Smooth muscle cell of the coronary artery (primary cell): Measurements from ENCODE around the gene GNG5. TPM values are rescaled to one million over a fixed set of nuclear protein-coding genes. Genes with fewer than 3 reads are reported as not detected.

Experiments used
- total RNA-seq: library from RNA; depleted of rRNA; stranded (reverse); fragments of >200 nt; gene quantifications from 2 replicates; pipeline ENCODE4 v1.2.3, GENCODE V29; 2014; ENCODE audit warnings: low replicate concordance

Gene GNG5
- 6.9 and 28.0 TPM in 2 replicates for total RNA-seq

GRCh38 chr1:84506002-84506728 lies at the start of gene GNG5, which contains the start of gene SPATA1:
GNG5 (minus strand) TSS chr1:84506581; CDS start chr1:84506091, 490 bp downstream.
SPATA1 (plus strand) TSS chr1:84506386; CDS start chr1:84516360, 9,974 bp downstream.

GRCh38 chr1:84478876-84479868 lies 27.2 kb downstream of the GNG5 start, which contains the start of gene RPF1:
RPF1 (plus strand) TSS chr1:84479266; CDS start chr1:84479282, 16 bp downstream.

Other genes with a start within 250 kb of the GNG5 start
- gene SAMD13, start 204.9 kb downstream of the GNG5 start, total RNA-seq: 0.12 and 0.83 TPM in 2 replicates
- gene DNASE2B, start 108.1 kb downstream of the GNG5 start, total RNA-seq: not detected in 2 replicates
- 12.9 and 30.2 TPM in 2 replicates for gene RPF1, start 27.3 kb downstream of the GNG5 start, total RNA-seq
- 0.15 TPM in 1 of 2 replicates, not detected in the other for gene SPATA1, start 195 bp downstream of the GNG5 start, total RNA-seq
- 8.1 and 12.9 TPM in 2 replicates for gene CTBS, start 67.9 kb upstream of the GNG5 start, total RNA-seq
- 4.9 and 14.6 TPM in 2 replicates for gene SSX2IP, start 183.9 kb upstream of the GNG5 start, total RNA-seq